ENCODE measurements around the gene EIF1AD. TPM values are rescaled to one million over a fixed set of nuclear protein-coding genes. Genes with fewer than 3 reads are reported as not detected.
A peak's percentile ranks its signal among the peaks of the same experiment; 100 is the strongest.
"Not testable (repeated sequence)": the region's sequence is repeated elsewhere in the genome, so short reads cannot be mapped to it uniquely, and the experiment has no call there.

EIF1AD gene
- total and polyA plus RNA-seq, 4 experiments from 2014 or later = 15.5 to 65.4 (median 40.2) TPM

DNA sequence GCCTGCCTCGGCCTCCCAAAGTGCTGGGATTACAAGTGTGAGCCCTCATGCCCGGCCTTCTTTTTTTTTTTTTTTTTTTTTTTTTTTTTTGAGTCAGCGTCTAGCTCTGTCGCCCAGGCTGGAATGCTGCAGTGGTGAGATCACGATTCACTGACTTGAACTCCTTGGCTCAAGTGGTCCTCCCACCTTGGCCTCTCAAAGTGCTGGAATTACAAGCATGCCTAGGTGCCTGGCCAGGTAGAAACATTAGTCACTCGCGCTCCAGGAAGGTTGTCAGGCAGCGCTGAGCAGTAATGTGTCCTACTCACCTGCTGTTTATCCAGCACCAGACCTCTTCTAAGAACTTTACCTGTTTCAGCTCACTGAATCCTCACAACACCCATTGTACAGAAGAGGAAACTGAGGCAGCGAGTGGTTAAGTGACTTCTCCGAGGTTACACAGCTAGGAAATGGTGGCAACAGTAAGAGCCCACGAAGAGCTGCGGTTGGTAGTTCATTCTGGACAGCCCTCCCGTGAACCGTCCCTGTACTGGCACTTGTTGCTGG lies 9.4 kb upstream of the EIF1AD start:
- Mint-ChIP-seq H3K27me3 (peaks cover 9 to 14% of the 10 kb centered on the region in 2 donors), H3K36me3 (no peaks in the 10 kb centered on the region), H3K4me3 (no peak overlapping the region), H3K4me1 (peaks cover 0 to 5% (median 3%) of the 10 kb centered on the region in 4 donors), H3K27ac (no peak overlapping the region), H3K9me3 (no peaks in the 10 kb centered on the region)
- no peak for DNase-seq
- POLR2A ChIA-PET (ENCODE audit: partially characterized antibody) = no interaction called here
- Histone ChIP-seq H3K4me3 (ENCODE audit: low read length in 2 of 2) (no peak overlapping the region), H3K9me3 (ENCODE audit: control insufficient read depth in 1 of 2, low read length in 2 of 2) (no peaks in the 10 kb centered on the region), H3K36me3 (ENCODE audit: insufficient read depth, low read length) (no peaks in the 10 kb centered on the region), H3K27ac (ENCODE audit: low read depth, low read length) (no peak overlapping the region), H3K4me1 (ENCODE audit: insufficient read depth, low read length) (no peaks in the 10 kb centered on the region), H3K27me3 (ENCODE audit: insufficient read depth, low read length) (peaks cover 13% of the 10 kb centered on the region)
- CTCF ChIA-PET (ENCODE audit: partially characterized antibody) = interaction anchor here (2.7 to 3.7 kb wide), 2 partner anchors 11 to 34 kb away, joined by 9 to 16 read pairs; no protein-coding TSS in a partner anchor
- intact Hi-C loops (cut with micrococcal nuclease) = no loop called here

DNA sequence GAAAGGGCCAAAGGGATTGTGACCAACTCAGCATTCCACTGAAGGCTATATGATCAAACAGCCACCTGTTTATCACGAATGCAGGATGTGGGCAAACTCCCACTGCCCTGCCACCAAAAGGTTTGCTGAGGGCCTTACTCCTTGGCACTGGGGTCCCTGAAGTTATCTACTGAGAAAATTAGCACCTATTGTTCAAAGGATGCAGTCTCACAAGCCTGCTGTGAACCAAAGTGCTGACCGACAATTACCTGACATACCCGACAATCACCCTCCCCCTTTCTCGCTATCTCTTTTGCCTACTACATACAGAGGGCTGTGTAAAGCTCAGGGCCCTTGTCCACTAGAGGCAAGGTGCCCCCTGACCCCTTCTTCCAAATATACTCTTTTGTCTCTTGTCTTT lies 8.1 kb upstream of the EIF1AD start:
- H3K27ac ChIP-seq (ENCODE audit: low read depth, low read length); H3K27ac Mint-ChIP-seq; H3K4me3 Mint-ChIP-seq; H3K36me3 ChIP-seq (ENCODE audit: insufficient read depth, low read length); H3K9me3 Mint-ChIP-seq; H3K4me1 ChIP-seq (ENCODE audit: insufficient read depth, low read length); intact Hi-C loops (cut with micrococcal nuclease); H3K9me3 ChIP-seq (ENCODE audit: control insufficient read depth in 1 of 2, low read length in 2 of 2); H3K36me3 Mint-ChIP-seq; DNase-seq; H3K4me1 Mint-ChIP-seq; H3K4me3 ChIP-seq (ENCODE audit: low read length in 2 of 2); POLR2A ChIA-PET (ENCODE audit: partially characterized antibody): not testable (repeated sequence)
- peaks cover 9 to 14% of the 10 kb centered on the region in 2 donors for H3K27me3 Mint-ChIP-seq
- CTCF ChIA-PET (ENCODE audit: partially characterized antibody) = interaction anchor here (2.7 kb wide), 1 partner anchor 35 kb away, joined by 10 read pairs; no protein-coding TSS in a partner anchor
- H3K27me3 ChIP-seq (ENCODE audit: insufficient read depth, low read length) = peaks cover 13% of the 10 kb centered on the region

DNA sequence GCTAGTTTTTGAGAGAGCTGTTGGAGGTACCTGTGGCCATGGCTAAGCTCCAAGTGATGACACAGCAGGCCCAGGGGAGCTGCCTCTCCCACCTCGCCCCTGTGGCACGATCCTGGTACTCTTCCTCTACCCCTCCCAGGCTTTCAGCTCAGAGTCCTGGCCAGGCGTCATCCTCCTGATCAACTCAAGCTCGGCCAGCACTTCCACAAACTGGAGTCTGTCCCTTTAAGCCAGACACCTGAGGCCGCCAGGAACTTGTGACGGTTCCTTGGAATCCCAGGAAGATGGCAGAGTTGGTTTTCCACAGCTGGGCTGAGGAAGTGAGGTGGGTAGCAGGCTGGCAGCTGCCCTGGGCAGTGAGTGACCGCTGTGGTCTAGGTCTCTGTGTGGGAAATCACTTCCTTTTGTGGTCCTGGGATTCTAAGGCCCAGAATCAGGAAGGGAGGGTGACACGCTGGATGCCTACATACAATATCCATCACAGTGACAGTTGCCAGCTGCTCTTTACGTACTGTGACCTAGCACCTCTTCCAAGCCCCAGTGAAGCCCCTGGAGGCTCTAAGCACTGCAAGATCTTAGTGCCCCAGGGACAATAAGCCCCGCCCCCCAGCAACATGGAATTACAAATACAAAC lies 6.6 kb upstream of the EIF1AD start:
- peaks cover 1 to 10% (median 5%) of the 10 kb centered on the region in 4 donors for H3K4me1 Mint-ChIP-seq
- H3K36me3 ChIP-seq (ENCODE audit: insufficient read depth, low read length) = peaks cover 10% of the 10 kb centered on the region
- H3K4me1 ChIP-seq (ENCODE audit: insufficient read depth, low read length) = peaks cover under 1% of the 10 kb centered on the region
- peaks cover 0 to 6% of the 10 kb centered on the region in 2 donors for H3K36me3 Mint-ChIP-seq
- peaks cover 7 to 10% of the 10 kb centered on the region in 2 donors for H3K27me3 Mint-ChIP-seq
- no peak overlapping the region for H3K27ac ChIP-seq (ENCODE audit: low read depth, low read length)
- DNase-seq = no peak
- no peaks in the 10 kb centered on the region for H3K9me3 Mint-ChIP-seq
- ChIA-PET POLR2A (ENCODE audit: partially characterized antibody) (no interaction called here), CTCF (ENCODE audit: partially characterized antibody) (interaction anchor here (1.0 to 2.7 kb wide), 3 partner anchors 36 to 124 kb away, joined by 3 to 10 read pairs (median 4); no protein-coding TSS in a partner anchor)
- H3K4me3 Mint-ChIP-seq = no peak overlapping the region
- no peak overlapping the region for H3K4me3 ChIP-seq (ENCODE audit: low read length in 2 of 2)
- H3K27ac Mint-ChIP-seq = no peak overlapping the region
- intact Hi-C loops (cut with micrococcal nuclease) = no loop called here
- H3K27me3 ChIP-seq (ENCODE audit: insufficient read depth, low read length) = peaks cover 13% of the 10 kb centered on the region
- no peaks in the 10 kb centered on the region for H3K9me3 ChIP-seq (ENCODE audit: control insufficient read depth in 1 of 2, low read length in 2 of 2)

DNA sequence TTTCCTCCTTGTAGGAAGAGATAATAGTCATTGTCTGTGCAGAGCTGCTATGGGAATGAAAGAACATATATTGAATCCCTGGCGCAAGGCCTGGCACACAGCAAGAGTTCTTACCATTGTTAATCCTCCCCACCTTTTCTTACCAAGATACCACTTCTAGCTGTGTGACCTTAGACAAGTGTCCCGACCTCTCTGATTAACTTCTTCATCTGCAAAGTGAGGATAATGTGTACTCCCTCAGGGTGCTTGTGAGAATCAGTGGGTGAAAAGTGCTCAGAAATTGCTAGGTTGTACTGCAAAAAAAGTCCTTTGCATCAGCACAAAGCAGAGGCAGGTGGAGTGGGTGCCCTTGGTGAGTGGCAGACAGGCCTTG lies 6.1 kb upstream of the EIF1AD start:
- POLR2A ChIA-PET (ENCODE audit: partially characterized antibody) = no interaction called here
- Histone ChIP-seq H3K4me1 (ENCODE audit: insufficient read depth, low read length) (peaks cover 5% of the 10 kb centered on the region), H3K27ac (ENCODE audit: low read depth, low read length) (no peak overlapping the region), H3K4me3 (ENCODE audit: low read length in 2 of 2) (no peak overlapping the region), H3K9me3 (ENCODE audit: control insufficient read depth in 1 of 2, low read length in 2 of 2) (no peaks in the 10 kb centered on the region), H3K36me3 (ENCODE audit: insufficient read depth, low read length) (peaks cover 10% of the 10 kb centered on the region), H3K27me3 (ENCODE audit: insufficient read depth, low read length) (peaks cover 10% of the 10 kb centered on the region)
- Mint-ChIP-seq H3K9me3 (no peaks in the 10 kb centered on the region), H3K27ac (no peak overlapping the region), H3K4me1 (peaks cover 1 to 14% (median 9%) of the 10 kb centered on the region in 4 donors), H3K4me3 (no peak overlapping the region), H3K36me3 (peaks cover 0 to 9% of the 10 kb centered on the region in 2 donors), H3K27me3 (peaks cover 5 to 7% of the 10 kb centered on the region in 2 donors)
- intact Hi-C loops (cut with micrococcal nuclease) = no loop called here
- CTCF ChIA-PET (ENCODE audit: partially characterized antibody) = interaction anchor here (1.0 to 2.7 kb wide), 3 partner anchors 37 to 124 kb away, joined by 3 to 10 read pairs (median 4); no protein-coding TSS in a partner anchor
- DNase-seq = no peak

DNA sequence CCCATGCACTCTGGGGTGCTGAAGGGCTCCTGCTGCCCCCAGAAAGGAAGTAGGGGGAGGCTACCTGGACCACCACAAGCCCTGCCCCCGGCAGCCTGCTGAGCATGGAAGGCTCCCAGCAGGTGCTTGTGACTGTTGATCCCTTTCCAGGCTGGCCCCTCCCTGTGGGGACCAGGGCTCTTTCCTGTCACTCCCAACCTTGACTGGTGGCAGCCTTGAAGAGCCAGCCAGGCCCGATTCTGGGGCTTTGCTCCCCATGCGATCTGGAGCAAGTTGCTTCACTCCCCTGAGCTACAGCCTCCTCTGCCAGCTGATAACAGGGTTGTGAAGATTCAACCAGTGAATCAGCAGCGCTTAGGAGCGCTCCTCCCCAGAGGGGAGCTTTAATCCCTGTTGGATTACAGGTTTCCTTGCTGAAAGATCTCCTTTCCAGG lies 5.3 kb upstream of the EIF1AD start:
- H3K27me3 ChIP-seq (ENCODE audit: insufficient read depth, low read length) = peaks cover 5% of the 10 kb centered on the region
- Mint-ChIP-seq H3K9me3 (no peaks in the 10 kb centered on the region), H3K4me3 (no peak overlapping the region), H3K27ac (no peak overlapping the region), H3K4me1 (peaks cover 4 to 23% (median 13%) of the 10 kb centered on the region in 4 donors), H3K27me3 (peaks cover 4 to 5% of the 10 kb centered on the region in 2 donors), H3K36me3 (peaks cover 0 to 16% of the 10 kb centered on the region in 2 donors)
- H3K9me3 ChIP-seq (ENCODE audit: control insufficient read depth in 1 of 2, low read length in 2 of 2) = no peaks in the 10 kb centered on the region
- no peak overlapping the region for H3K27ac ChIP-seq (ENCODE audit: low read depth, low read length)
- H3K4me3 ChIP-seq (ENCODE audit: low read length in 2 of 2) = no peak overlapping the region
- peaks cover 9% of the 10 kb centered on the region for H3K4me1 ChIP-seq (ENCODE audit: insufficient read depth, low read length)
- no peak for DNase-seq
- ChIA-PET POLR2A (ENCODE audit: partially characterized antibody) (no interaction called here), CTCF (ENCODE audit: partially characterized antibody) (interaction anchor here (2.7 kb wide), 1 partner anchor 38 kb away, joined by 10 read pairs; no protein-coding TSS in a partner anchor)
- H3K36me3 ChIP-seq (ENCODE audit: insufficient read depth, low read length) = peaks cover 10% of the 10 kb centered on the region
- intact Hi-C loops (cut with micrococcal nuclease) = no loop called here

DNA sequence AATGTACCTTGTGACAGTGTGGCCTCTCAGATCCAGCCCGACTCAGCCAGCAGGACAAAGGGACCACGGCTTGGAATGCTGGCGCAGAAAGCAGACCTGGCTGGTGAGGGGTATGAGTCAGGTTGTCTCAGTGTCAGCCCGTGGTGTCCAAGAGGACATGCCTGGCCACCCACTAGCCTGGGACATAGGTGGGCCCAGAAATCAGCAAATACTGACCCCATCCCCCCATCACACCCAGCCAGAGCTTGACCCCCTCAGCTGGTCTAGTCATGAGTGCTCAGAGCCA lies 4.9 kb upstream of the EIF1AD start:
- peaks cover 4 to 27% (median 15%) of the 10 kb centered on the region in 4 donors for H3K4me1 Mint-ChIP-seq
- H3K27ac ChIP-seq (ENCODE audit: low read depth, low read length) = no peak overlapping the region
- H3K36me3 ChIP-seq (ENCODE audit: insufficient read depth, low read length) = peaks cover 10% of the 10 kb centered on the region
- H3K9me3 Mint-ChIP-seq = no peaks in the 10 kb centered on the region
- H3K4me1 ChIP-seq (ENCODE audit: insufficient read depth, low read length) = peaks cover 9% of the 10 kb centered on the region
- DNase-seq = no peak
- peaks cover 4 to 5% of the 10 kb centered on the region in 2 donors for H3K27me3 Mint-ChIP-seq
- intact Hi-C loops (cut with micrococcal nuclease) = no loop called here
- no peak overlapping the region for H3K4me3 ChIP-seq (ENCODE audit: low read length in 2 of 2)
- CTCF ChIA-PET (ENCODE audit: partially characterized antibody) = no interaction called here
- no peaks in the 10 kb centered on the region for H3K9me3 ChIP-seq (ENCODE audit: control insufficient read depth in 1 of 2, low read length in 2 of 2)
- POLR2A ChIA-PET (ENCODE audit: partially characterized antibody) = no interaction called here
- H3K27ac Mint-ChIP-seq = no peak overlapping the region
- H3K36me3 Mint-ChIP-seq = peaks cover 0 to 20% of the 10 kb centered on the region in 2 donors
- H3K27me3 ChIP-seq (ENCODE audit: insufficient read depth, low read length) = peaks cover 5% of the 10 kb centered on the region
- H3K4me3 Mint-ChIP-seq = peak overlapping the region in 1 of 8 donors; percentile 20

DNA sequence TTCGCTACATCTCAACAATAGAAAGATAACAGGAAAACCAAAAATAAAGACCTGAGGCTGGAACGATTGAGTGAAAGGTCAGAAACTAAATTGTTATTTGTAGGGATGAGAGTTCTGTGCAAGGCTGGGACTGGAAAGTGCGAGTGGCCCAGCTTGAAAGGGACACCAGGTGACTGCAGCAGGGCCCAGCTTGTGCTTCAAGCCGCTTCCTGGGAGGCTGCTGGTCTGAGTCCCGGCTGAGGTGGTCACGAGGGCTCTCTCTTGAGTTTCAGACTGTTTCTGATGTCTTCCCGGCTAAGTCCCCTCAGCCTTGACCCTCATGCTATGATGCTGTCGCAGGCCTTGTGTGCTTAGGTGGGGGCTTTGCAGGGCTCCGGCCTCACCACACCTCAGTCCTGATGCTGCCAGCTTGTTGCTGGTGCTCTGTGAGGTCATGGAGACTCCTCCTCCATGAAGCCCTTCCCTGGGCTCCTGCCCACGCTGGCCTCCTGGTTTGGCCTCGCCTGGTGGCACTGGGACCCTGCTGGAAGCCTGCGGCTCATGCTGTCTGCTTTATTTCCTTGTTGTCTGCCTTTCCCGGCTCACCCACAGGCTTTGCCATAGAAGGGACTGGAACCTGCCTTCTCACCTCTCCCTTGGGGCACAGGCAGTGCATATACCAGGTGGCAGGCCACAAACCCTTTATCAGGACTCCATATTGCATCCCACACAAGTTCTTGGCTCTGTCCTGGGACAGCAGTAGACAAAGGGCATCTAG lies 4.4 kb upstream of the EIF1AD start:
- Histone ChIP-seq H3K9me3 (ENCODE audit: control insufficient read depth in 1 of 2, low read length in 2 of 2) (no peaks in the 10 kb centered on the region), H3K4me3 (ENCODE audit: low read length in 2 of 2) (no peak overlapping the region), H3K27me3 (ENCODE audit: insufficient read depth, low read length) (peaks cover under 1% of the 10 kb centered on the region), H3K27ac (ENCODE audit: low read depth, low read length) (no peak overlapping the region), H3K36me3 (ENCODE audit: insufficient read depth, low read length) (peaks cover 10% of the 10 kb centered on the region), H3K4me1 (ENCODE audit: insufficient read depth, low read length) (peaks cover 11% of the 10 kb centered on the region)
- intact Hi-C loops (cut with micrococcal nuclease) = no loop called here
- Mint-ChIP-seq H3K9me3 (no peaks in the 10 kb centered on the region), H3K27me3 (peaks cover 4 to 5% of the 10 kb centered on the region in 2 donors), H3K27ac (peak overlapping the region in 1 of 7 donors; percentile 46), H3K4me3 (peak overlapping the region in 2 of 8 donors; percentile 35 to 58), H3K4me1 (peaks cover 6 to 32% (median 18%) of the 10 kb centered on the region in 4 donors), H3K36me3 (peaks cover 0 to 25% of the 10 kb centered on the region in 2 donors)
- ChIA-PET CTCF (ENCODE audit: partially characterized antibody) (no interaction called here), POLR2A (ENCODE audit: partially characterized antibody) (no interaction called here)
- no peak for DNase-seq
